Liver (tissue), 9 donors: ENCODE data around the gene PIP5KL1. TPM values are rescaled to one million over a fixed set of nuclear protein-coding genes. Genes with fewer than 3 reads are reported as not detected.

ENCODE experiments used
- DNase-seq: peaks from one replicate; pipeline ENCODE4 v3.0.0-alpha.2; 2017; ENCODE audit warnings: low spot score
- H3K27ac ChIP-seq, 2 donors: one replicate each; pipeline ENCODE4 v1.7.0; 2013; ENCODE audit warnings: inconsistent platforms in 2 of 2, low read length in 2 of 2, control low read depth in 1 of 2, low read depth in 1 of 2, mild to moderate bottlenecking in 1 of 2
- H3K27me3 ChIP-seq, 4 donors: one replicate each; pipeline versions ENCODE4 v1.6.1 to v1.7.0; 2013; ENCODE audit warnings: low read length in 3 of 4, inconsistent platforms in 1 of 4, mild to moderate bottlenecking in 1 of 4, moderate library complexity in 1 of 4; ENCODE audit not compliant: control insufficient read depth in 4 of 4, insufficient read depth in 4 of 4
- H3K36me3 ChIP-seq, 4 donors: one replicate each; pipeline versions ENCODE4 v1.6.1 to v1.7.0; 2013; ENCODE audit warnings: low read length in 3 of 4, mild to moderate bottlenecking in 3 of 4, low read depth in 1 of 4, moderate library complexity in 1 of 4; ENCODE audit not compliant: control insufficient read depth in 4 of 4, insufficient read depth in 3 of 4
- H3K4me1 ChIP-seq, 4 donors: one replicate each; pipeline versions ENCODE4 v1.6.1 to v1.7.0; 2013; ENCODE audit warnings: low read length in 3 of 4, mild to moderate bottlenecking in 3 of 4, moderate library complexity in 1 of 4; ENCODE audit not compliant: control insufficient read depth in 4 of 4, insufficient read depth in 4 of 4
- H3K4me3 ChIP-seq, 3 donors: one replicate each; pipeline versions ENCODE4 v1.6.1 to v1.7.0; 2013; ENCODE audit warnings: low read length in 3 of 3, control low read depth in 1 of 3, low read depth in 1 of 3, mild to moderate bottlenecking in 1 of 3
- H3K9ac ChIP-seq, 2 donors: one replicate each; pipeline ENCODE4 v1.7.0; 2013; ENCODE audit warnings: low read length in 2 of 2, mild to moderate bottlenecking in 2 of 2, moderate library complexity in 2 of 2, control low read depth in 1 of 2, low read depth in 1 of 2
- H3K9me3 ChIP-seq, 4 donors: one replicate each; pipeline versions ENCODE4 v1.6.1 to v1.7.0; 2013; ENCODE audit warnings: low read length in 3 of 4; ENCODE audit not compliant: control insufficient read depth in 4 of 4
- ATF3 ChIP-seq: IDR thresholded peaks from 2 replicates; pipeline ENCODE4 v1.6.1; 2016; ENCODE audit warnings: antibody characterized with exemption
- CTCF ChIP-seq: fragments of 150-350 bp; IDR thresholded peaks from 2 replicates; pipeline ENCODE4 v1.5.1; 2017; ENCODE audit warnings: improper control_type of control experiment, low read depth, low read length; ENCODE audit not compliant: missing input control
- EGR1 ChIP-seq, 2 donors: IDR thresholded peaks; 2 replicates each; pipeline ENCODE4 v1.6.1; 2016 to 2018; ENCODE audit warnings: antibody characterized with exemption in 2 of 2, low read depth in 2 of 2
- FOXA1 ChIP-seq: IDR thresholded peaks from 2 replicates; pipeline ENCODE4 v1.6.1; 2016; ENCODE audit warnings: antibody characterized with exemption
- FOXA2 ChIP-seq: IDR thresholded peaks from 2 replicates; pipeline ENCODE4 v1.6.1; 2016; ENCODE audit warnings: antibody characterized with exemption
- GABPA ChIP-seq, 2 donors: IDR thresholded peaks in 1 of 2; conservative IDR thresholded peaks in 1 of 2; 2 replicates each; pipeline ENCODE4 v1.6.1; 2016; ENCODE audit warnings: antibody characterized with exemption in 2 of 2, mild to moderate bottlenecking in 1 of 2, moderate library complexity in 1 of 2
- HNF4A ChIP-seq, 2 donors: conservative IDR thresholded peaks; 2 replicates each; pipeline ENCODE4 v1.6.1; 2016; ENCODE audit warnings: antibody characterized with exemption in 2 of 2, mild to moderate bottlenecking in 2 of 2
- HNF4G ChIP-seq: IDR thresholded peaks from 2 replicates; pipeline ENCODE4 v1.6.1; 2016; ENCODE audit warnings: antibody characterized with exemption
- JUND ChIP-seq, 2 donors: IDR thresholded peaks; 2 replicates each; pipeline ENCODE4 v1.6.1; 2016; ENCODE audit warnings: antibody characterized with exemption in 2 of 2
- MAX ChIP-seq: IDR thresholded peaks from 2 replicates; pipeline ENCODE4 v1.6.1; 2016; ENCODE audit warnings: antibody characterized with exemption
- NR2F2 ChIP-seq: IDR thresholded peaks from 2 replicates; pipeline ENCODE4 v1.6.1; 2016; ENCODE audit warnings: antibody characterized with exemption
- RAD21 ChIP-seq, 2 donors: IDR thresholded peaks; 2 replicates each; pipeline ENCODE4 v1.6.1; 2016; ENCODE audit warnings: antibody characterized with exemption in 2 of 2, mild to moderate bottlenecking in 2 of 2
- RXRA ChIP-seq, 2 donors: IDR thresholded peaks; 2 replicates each; pipeline ENCODE4 v1.6.1; 2017 to 2018; ENCODE audit warnings: antibody characterized with exemption in 2 of 2, mild to moderate bottlenecking in 1 of 2
- SP1 ChIP-seq: IDR thresholded peaks from 2 replicates; pipeline ENCODE4 v1.6.1; 2018; ENCODE audit warnings: antibody characterized with exemption, mild to moderate bottlenecking
- TAF1 ChIP-seq: conservative IDR thresholded peaks from 2 replicates; pipeline ENCODE4 v1.6.1; 2016; ENCODE audit warnings: antibody characterized with exemption, mild to moderate bottlenecking
- YY1 ChIP-seq: IDR thresholded peaks from 2 replicates; pipeline ENCODE4 v1.6.1; 2016; ENCODE audit warnings: antibody characterized with exemption, mild to moderate bottlenecking
- ZBTB33 ChIP-seq: IDR thresholded peaks from 2 replicates; pipeline ENCODE4 v1.6.1; 2016; ENCODE audit warnings: antibody characterized with exemption
- WGBS: extraction: QIAGEN DNeasy Blood & Tissue Kit; methylation state at CpG from one replicate; pipeline ENCODE4 v1.1.7; 2013; 5-methylcytosine and 5-hydroxymethylcytosine counted together
- polyA plus RNA-seq, 2 donors: library from polyadenylated mRNA; stranded (reverse) in 1 of 2; unstranded in 1 of 2; fragments of 200-250 nt in 1 of 2; fragments of >200 nt in 1 of 2; fragmentation: Nextera tagmentation in 1 of 2; extraction: Ambion mirVana in 1 of 2; gene quantifications; one replicate each; pipeline versions ENCODE4 v1.2.1 to v1.2.3, GENCODE V29; 2013 to 2015
- total RNA-seq, 2 donors: library from RNA; depleted of rRNA; stranded (reverse); fragments of >200 nt; gene quantifications; one replicate each; pipeline ENCODE4 v1.2.3, GENCODE V29; 2014
- donor health status: healthy.
- donor health status: healthy.
- donor health status: healthy.
- donor health status: healthy.
- donor health status: healthy.

The PIP5KL1 gene
- total and polyA plus RNA-seq, 4 donors = 0.06 to 1.5 (median 0.49) TPM

- TF ChIP-seq GABPA (IDR thresholded peaks at IDR 0.05 in 1 of 2, conservative IDR thresholded peaks at IDR 0.05 in 1 of 2) = no peak
- no peak for TF ChIP-seq TAF1
- TF ChIP-seq FOXA1 = no peak
- TF ChIP-seq CTCF = no peak
- TF ChIP-seq NR2F2 = no peak
- no peak for TF ChIP-seq HNF4G
- TF ChIP-seq SP1 = no peak
- Histone ChIP-seq H3K36me3 (peaks cover 12 to 45% (median 16%) of the 10 kb centered on the region in 4 donors), H3K27ac (no peak overlapping the region), H3K9ac (no peak overlapping the region), H3K27me3 (no peaks in the 10 kb centered on the region), H3K4me1 (no peaks in the 10 kb centered on the region), H3K4me3 (no peak overlapping the region), H3K9me3 (no peaks in the 10 kb centered on the region)
- DNase-seq = no peak
- 94% methylated on average over 38 of the region's 38 CpGs for WGBS
These were observed 14.1 kb upstream of the PIP5KL1 start for GRCh38 chr9:127944586-127945218.

- 59% methylated on average over 13 of the region's 13 CpGs for WGBS
- no peak for TF ChIP-seq SP1
- peak; percentile 76 for TF ChIP-seq CTCF
- TF ChIP-seq RAD21 (IDR thresholded peaks at IDR 0.05) = peak; percentile 84 to 90
- no peaks in the 10 kb centered on the region for H3K27me3 ChIP-seq
- H3K36me3 ChIP-seq = peaks cover 12 to 45% (median 14%) of the 10 kb centered on the region in 4 donors
- H3K27ac ChIP-seq = no peak overlapping the region
- no peak overlapping the region for H3K9ac ChIP-seq
- H3K4me3 ChIP-seq = no peak overlapping the region
- H3K9me3 ChIP-seq = no peaks in the 10 kb centered on the region
- peak; percentile 83 for DNase-seq
- H3K4me1 ChIP-seq = no peaks in the 10 kb centered on the region
These were observed 13.2 kb upstream of the PIP5KL1 start for GRCh38 chr9:127943731-127944144.

- H3K27ac ChIP-seq = no peak overlapping the region
- H3K36me3 ChIP-seq = peaks cover 12 to 42% (median 14%) of the 10 kb centered on the region in 4 donors
- WGBS = 85% methylated on average over 14 of the region's 14 CpGs
- H3K9me3 ChIP-seq = no peaks in the 10 kb centered on the region
- no peak overlapping the region for H3K4me3 ChIP-seq
- H3K4me1 ChIP-seq = peaks cover 0 to 4% (median 3%) of the 10 kb centered on the region in 4 donors
- H3K27me3 ChIP-seq = no peaks in the 10 kb centered on the region
- no peak for DNase-seq
- no peak overlapping the region for H3K9ac ChIP-seq
- no peak for TF ChIP-seq FOXA1
- no peak for TF ChIP-seq JUND (IDR thresholded peaks at IDR 0.05)
- TF ChIP-seq TAF1 = no peak
- TF ChIP-seq GABPA (IDR thresholded peaks at IDR 0.05 in 1 of 2, conservative IDR thresholded peaks at IDR 0.05 in 1 of 2) = no peak
- TF ChIP-seq FOXA2 = no peak
- no peak for TF ChIP-seq ZBTB33
- TF ChIP-seq RAD21 (IDR thresholded peaks at IDR 0.05) = no peak
- TF ChIP-seq SP1 = no peak
- no peak for TF ChIP-seq CTCF
- TF ChIP-seq HNF4A (conservative IDR thresholded peaks at IDR 0.05) = no peak
- TF ChIP-seq YY1 = no peak
- TF ChIP-seq MAX = no peak
- no peak for TF ChIP-seq ATF3
- no peak for TF ChIP-seq HNF4G
- no peak for TF ChIP-seq RXRA (IDR thresholded peaks at IDR 0.05)
- no peak for TF ChIP-seq EGR1 (IDR thresholded peaks at IDR 0.05; ENCODE audit: low read depth in 2 of 2)
These were observed 12.6 kb upstream of the PIP5KL1 start for GRCh38 chr9:127943011-127943662.
